Hippocampal formation (tissue), 2 donors: ENCODE measurements around the gene SOX21.

Source experiments
- DNase-seq, 2 donors: peaks; one replicate each; lab custom pipeline; 2025; lab: John Stamatoyannopoulos, UW

SOX21 gene

DNA sequence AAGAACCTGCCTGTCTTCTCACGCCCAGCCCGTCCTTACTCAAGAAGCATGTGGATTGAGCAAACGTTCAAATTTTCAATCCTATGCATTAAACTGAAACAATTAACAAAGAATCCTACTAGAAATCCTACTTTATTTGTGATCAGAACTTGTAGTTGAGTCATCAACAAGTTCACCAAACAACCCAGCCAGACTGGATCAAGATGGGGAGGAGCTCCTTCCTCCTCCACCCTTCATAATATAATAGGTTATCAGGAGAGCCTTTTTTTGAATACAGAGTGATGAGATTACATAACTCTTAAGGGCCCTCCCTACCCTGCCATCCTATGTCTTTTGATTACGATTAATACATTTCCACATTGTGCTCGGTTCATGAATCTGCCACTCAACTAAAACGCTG is 32.7 kb downstream of the SOX21 start:
- no peak for DNase-seq

DNA sequence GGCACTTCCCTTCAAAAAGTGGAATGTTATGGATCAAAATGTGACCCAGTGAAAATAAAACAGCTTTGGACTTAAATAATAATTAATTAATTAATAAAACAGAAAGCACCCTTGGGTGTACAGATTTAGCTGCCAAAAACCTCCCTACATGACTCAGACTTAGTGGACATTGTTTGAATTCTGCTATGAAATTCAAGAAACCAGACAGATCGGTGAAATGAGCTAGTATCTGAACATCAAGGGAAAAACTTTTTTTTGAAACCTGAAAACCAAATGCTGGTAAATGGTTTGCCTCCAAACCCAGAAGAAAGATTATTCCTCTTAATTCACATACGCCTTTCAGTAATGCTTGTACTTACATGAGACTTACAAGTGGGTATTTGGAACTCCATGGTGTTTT is 33.5 kb downstream of the SOX21 start:
- DNase-seq, result no peak

DNA sequence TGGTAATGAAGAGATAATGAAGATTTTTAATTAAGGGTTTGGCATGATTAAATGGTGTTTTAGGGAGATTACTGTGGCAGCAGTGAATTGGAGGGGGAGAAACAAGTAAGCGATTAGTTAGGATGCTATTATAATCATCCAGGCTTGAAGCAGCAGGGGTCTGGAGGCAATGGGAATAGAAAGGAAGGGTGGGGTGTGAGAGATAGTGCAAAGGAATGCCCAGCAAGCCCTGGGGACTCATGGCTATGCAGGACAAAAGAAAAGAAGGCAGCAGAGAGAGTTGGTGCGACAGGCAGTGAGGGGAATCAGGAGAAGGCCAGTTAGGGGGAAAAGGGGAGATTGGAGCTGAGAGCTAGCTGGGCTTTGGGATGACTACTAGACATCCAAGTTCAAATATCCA is 34.5 kb downstream of the SOX21 start:
- DNase-seq, result no peak

DNA sequence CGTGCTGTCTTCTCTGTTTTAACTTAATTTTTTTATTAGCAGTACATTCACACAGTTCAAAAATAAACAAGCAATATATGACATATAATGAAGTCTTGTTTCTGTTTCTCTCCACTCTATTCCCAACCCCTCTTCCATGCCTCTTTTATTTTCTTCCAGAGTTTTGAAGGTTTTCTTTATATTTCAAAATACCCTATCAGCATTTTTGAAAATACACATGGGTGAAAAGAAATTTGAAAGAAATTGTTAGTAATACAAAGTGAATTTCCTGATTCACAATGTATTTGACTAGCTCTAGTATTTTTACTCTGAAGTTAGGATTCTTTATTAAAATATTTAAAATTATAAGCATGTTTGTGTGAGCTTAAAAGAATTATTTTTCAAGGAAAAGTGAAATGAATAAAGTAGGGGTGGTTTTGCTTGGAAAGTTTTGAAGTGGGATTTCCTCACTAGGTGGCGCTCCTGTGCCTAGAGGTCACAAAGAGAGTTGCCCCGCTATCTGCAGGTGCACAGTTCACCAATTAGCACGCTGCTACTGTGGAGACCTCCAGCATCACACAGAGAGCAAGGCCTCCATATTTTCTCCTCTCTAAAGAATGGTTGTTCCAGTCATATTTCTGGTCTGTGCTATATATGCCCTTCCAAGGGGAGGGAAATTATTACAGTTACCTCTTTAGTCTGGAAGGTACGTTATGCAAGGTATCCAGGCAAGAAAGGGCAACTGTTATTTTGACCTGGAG is 37.6 kb downstream of the SOX21 start:
- peak; percentile 22 to 28 for DNase-seq

DNA sequence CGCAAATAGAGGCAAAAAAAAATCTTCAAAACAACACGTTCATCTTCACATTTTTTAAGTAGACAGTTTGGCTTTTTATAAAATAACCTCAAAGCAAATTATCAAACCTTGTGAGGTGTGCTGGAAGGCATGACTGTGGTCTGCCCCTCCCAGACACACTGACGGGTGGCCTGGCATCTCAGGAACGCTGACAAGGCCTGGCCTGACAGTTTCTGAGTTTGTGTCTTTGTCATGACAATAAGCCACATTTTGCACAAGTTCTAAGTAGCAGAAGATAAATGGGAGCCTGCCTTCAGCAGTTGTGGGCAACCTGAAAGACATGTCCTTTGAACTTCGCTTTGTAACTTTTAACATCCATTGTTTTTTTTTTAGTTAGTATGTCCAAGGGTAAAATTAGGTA is 38.5 kb downstream of the SOX21 start:
- no peak for DNase-seq

DNA sequence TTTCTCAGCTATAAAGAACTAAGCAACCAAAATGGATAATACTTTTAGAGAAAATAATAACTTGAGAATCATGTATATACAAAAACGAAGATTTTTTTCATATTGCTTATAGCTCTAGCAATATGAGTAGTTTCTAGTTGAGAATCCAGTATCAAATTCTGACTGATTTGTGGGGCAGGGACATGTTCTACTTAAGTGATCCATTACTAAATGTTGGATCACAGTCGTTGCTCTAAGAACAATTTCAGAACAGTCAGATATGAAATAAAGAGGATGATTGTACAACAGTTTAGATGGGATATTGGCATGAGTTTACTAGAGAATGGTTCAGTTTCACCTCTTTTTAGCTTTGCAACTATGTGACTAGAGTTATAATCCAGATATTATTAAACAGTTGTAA is 39.9 kb downstream of the SOX21 start:
- DNase-seq, result no peak

DNA sequence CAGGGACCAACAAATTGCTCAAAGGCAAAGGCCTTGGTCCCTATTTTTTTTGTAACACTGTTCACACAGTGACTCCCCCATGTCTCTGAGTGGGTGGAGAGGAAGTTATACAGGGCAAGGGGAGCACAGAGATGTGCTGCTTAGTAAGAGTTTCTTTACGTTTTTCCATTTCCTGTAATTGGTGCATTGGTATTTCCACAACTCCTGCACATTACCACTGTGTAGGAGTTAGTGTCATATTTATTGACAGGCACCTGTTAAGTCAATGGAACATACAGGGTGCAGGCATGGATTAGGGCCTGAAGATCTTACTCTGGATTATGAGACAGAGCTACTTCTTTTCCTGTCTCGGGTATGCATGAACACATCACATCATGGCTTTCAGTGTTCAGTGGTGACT is 45.2 kb downstream of the SOX21 start:
- no peak for DNase-seq

DNA sequence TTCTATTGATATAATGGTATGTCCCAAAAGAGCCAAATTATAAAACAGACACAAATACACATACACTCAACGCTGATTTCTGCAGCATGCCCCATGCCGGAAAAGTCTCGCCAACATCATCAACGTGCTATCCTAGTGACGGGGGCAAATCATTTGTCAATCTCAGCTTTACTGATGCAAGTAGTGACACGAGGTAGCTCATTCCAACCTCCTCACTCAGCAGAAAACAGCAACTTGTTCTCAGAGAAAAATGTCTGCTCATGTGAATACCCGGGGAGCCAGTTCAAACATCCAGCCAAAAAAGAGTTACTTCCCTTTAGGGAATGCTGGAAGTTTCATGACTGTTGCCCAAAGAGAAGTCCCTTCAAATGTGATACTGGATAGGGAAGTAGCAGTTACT is 46.3 kb downstream of the SOX21 start:
- no peak for DNase-seq

DNA sequence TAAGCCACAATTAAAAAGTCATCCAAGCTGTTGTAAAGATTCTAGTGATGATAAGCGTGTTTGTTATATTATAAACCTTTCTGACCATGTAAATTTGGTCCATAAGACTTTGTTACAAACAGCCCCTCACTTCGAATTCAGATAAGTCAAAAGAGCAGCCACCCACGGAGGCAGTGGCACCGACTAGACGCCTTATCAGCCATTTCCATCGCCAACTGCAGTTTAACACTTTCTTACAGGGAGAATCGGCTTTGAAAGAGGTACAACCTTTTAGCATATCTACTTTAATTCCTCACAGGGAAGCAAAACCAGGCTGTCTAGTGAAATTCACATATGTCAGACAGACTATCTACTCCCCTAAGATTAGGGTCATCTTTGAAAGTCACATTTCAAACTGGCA is 47.5 kb downstream of the SOX21 start:
- no peak for DNase-seq

DNA sequence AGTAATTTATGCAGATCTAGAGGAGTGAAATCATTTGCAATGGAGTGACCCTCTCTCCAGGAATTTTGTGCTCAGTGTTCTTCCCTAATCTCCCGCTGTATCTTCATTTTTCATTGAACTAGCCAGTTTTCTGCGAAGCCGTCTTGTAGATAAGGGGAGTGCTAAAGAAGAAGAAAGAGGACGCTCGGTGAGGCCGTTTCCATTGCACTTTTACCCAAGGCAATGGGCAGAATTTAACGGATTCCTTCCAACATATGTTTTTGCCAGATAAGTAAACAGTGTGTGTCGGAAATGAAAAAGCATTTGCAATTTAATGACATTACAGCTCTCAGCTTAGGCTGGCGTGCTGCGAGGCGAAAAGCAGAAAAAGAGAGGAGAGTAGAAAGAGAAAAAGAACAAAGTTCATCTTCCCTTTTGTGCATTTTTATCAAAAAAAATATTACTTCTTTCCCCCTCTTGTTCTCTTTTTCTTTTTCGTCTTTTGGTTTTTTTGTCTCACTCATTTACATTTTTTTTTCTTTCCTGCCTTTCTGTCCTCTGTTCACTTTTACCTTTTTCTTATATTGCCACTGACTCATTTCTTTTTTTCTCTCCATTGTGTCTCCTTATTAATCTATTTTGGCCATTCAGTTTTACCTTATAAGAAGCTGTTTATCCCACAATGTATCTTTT is 49.9 kb downstream of the SOX21 start:
- DNase-seq, result no peak

DNA sequence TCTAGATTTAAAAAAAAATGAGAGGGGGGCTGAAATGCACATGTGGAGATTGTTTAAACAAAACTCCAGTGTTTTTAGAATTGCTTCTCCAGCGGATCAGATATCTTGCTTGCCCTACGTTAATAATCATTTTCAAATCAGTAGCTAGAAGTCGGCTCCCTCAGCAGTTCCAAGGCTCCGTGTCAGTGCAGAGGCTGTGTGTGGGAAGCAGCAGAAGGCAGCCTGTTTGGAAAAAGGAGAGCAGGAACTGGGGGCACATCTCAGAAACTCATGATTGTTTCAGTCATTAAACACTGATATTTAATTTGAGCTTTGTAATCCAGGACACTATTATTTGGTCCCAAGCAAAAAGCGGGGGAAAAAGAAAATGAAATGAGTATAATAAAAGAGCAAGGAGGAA is 50.9 kb downstream of the SOX21 start:
- DNase-seq, result no peak

DNA sequence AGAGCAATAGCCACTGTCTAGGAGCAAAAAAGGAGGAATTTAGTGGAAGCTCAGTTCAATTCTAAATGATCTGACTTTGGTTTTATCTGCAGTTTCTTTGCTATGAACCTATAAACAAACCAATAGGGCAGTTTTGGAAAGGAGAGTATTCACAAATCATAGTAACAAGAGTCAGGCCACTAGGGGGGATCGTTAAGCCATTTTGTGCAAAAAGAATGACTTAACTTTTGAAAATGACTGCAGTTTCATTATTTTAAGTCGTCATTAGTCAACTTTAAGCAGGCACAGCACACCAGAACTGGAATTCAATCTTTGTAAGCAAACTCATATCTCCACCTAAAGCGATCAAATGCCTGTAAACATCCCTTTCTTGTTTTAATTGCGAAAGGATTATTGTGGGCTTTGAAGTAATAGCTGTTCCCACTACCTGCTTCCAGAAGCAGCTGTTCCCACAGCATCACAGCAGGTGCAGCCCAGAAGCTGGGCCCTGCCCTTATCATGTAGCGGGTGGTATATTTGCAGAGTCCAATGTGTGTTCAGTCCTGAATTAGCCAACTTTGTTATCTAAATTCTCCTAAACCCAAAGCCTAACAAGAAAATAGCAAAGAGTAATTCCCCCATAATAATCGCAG is 51.5 kb downstream of the SOX21 start:
- peak in 1 of 2 donors; percentile 46 for DNase-seq
